NCI-H526 treated with DMSO at 0.1 percent for 48 hours (cell line): ENCODE data around the gene PDLIM1.
"Not testable (repeated sequence)": the region's sequence is repeated elsewhere in the genome, so short reads cannot be mapped to it uniquely, and the experiment has no call there.

Experiments
- DNase-seq: peaks from one replicate; lab custom pipeline; 2025; lab: John Stamatoyannopoulos, UW

The PDLIM1 gene

DNA sequence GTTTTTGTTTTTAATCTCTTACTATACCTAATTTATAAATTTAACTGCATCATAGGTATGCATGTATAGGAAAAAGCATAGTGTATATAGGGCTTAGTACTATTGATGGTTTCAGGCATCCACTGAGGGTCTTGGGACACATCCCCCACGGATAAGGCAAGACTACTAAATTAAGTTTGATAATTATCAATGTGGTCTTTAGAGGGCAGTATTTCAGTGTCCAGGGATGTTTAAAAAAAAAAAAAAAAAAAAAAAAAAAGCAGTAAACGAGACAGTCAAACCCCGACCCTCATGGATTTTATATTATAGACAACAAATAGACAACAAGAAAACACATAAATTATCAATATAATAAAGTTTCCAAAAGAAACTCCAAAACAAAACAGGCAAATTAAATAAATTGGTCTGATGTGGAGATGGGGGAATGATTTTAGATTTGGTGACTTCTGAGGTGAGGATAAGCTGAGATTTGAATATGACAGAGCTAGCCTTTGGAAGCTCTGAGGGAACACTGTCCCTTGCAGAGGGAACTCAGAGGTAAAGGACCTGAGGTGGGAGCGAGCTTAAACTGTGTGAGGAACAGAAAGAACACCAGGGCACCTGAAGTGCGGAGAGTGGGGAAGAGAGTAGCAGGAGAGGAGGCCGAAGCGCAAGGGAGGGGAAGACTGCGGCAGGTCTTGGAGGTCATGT is 82.0 kb downstream of the PDLIM1 start:
- DNase-seq, result no peak

DNA sequence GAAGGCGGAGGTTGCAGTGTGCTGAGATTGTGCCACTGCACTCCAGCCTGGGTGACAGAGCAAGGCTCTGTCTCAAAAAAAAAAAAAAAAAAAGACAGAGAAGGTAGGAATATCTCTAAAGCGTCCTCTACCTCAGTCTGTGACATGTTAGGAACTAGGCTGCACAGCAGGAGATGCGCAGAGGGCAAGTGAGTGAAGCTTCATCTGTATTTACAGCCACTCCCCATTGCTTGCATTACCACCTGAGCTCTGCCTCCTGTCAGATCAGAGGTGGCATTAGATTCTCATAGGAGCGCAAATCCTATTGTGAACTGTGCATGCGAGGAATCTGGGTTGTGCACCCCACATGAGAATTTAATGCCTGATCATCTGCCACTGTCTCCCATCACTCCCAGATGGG is 87.9 kb downstream of the PDLIM1 start:
- DNase-seq, result not testable (repeated sequence)

DNA sequence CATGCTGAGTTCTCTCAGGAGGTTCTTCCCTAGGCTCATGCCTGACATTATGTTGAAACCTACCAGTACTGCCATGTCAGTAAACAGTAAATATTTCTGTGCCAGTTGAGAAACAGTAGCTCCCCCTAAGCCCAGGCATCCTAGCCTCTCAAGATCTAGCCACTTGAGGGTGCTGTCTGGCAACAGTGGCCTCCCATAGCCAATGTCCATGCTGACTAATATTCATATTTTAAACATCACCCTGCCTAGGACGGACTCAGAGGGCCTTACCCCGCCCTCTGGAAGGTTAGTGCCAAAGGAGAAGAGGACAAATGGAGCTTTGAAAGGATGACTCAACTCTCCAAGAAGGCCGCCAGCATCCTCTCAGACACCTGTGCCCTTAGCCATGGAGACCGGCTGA is 89.1 kb downstream of the PDLIM1 start:
- DNase-seq, result no peak

DNA sequence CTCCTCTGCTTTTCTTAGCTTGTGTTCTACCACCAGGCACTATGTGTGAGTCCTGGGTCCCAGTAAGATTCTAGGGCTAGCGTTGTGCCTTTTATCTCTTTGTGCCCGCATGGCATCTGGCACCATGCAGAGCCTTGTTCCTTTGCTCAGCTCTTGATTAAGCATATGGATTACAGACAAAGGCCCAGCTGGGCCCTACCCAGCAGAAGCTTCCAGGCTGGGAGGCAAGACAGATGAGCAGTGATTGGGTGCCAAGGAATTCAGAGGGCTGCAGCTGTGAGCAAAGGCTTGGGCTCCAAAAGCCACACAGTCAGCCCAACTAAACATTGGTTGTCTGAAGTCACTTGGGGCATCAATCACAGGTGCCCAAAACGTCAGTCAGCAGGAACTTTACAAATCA is 94.8 kb downstream of the PDLIM1 start:
- DNase-seq, result no peak

DNA sequence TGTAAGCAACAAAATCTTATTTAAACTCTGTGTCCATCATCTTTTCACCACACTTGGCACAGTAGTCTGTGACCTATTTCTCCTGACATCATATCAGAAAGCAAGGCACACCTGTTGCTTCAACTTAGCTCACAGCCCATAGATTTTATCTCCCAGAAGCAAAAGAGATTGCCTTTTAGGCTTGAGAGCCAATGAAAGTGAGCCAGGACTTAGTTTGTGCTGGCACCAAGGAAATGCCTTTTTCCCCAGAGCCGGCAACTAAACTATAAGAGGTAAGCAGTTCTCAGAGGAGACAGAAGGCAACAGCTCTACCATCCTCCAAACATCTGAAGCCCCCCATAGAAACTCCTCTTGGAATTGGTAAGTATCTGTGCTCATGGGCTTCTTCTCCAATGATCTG is 96.9 kb downstream of the PDLIM1 start, which contains the start of gene ACSM6:
Gene ACSM6, plus strand, starts transcription at position 295 of the 400 bp plus-strand sequence. CDS start 248 bp downstream, outside the sequence.
- no peak for DNase-seq

DNA sequence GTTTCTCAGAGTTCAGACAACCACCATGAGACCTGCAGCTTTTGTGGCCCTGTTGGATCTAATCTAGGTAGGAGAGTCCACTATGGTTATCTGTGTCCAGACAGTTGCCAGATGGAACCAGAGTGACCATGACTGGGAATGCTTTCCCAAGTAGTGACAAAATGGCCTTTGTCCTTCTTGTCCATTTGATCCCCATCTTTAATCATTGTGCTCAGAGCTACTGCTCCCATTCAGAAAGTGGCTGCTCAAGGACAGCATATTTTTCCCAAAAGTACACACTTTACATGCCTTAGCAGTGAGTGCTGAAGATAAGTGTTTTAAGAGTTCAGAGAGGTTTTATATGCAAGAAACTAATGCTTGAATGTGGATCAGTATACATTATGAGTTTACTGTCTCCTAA is 102.2 kb downstream of the PDLIM1 start:
- no peak for DNase-seq

DNA sequence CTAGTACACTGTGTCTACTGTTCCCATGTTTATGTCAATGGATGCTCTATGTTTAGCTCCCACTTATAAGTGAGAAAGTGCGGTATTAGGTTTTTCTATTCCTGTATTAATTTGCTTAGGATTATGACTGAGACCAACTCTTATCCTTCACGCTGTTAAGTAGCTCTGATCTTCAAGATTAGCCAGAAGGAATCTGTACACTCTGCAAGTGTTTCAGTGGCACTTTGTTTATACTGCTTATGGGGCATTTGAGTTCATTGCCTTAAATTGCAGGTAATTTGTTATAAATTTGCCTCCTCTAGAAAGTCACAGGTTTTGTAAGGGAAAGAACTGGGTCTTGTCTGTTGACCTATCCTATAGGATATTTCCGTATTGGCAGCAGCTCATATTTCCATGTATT is 103.2 kb downstream of the PDLIM1 start:
- no peak for DNase-seq
